GM21515 (cell line): ENCODE results near the gene VPS13D.
"Not testable (repeated sequence)": the region's sequence is repeated elsewhere in the genome, so short reads cannot be mapped to it uniquely, and the experiment has no call there.

Source experiments
- ATAC-seq: cut with Tn5 transposase; IDR thresholded peaks from one replicate; pipeline ENCODE4 v1.9.1; 2021; ENCODE audit not compliant: unreplicated experiment

VPS13D gene

DNA sequence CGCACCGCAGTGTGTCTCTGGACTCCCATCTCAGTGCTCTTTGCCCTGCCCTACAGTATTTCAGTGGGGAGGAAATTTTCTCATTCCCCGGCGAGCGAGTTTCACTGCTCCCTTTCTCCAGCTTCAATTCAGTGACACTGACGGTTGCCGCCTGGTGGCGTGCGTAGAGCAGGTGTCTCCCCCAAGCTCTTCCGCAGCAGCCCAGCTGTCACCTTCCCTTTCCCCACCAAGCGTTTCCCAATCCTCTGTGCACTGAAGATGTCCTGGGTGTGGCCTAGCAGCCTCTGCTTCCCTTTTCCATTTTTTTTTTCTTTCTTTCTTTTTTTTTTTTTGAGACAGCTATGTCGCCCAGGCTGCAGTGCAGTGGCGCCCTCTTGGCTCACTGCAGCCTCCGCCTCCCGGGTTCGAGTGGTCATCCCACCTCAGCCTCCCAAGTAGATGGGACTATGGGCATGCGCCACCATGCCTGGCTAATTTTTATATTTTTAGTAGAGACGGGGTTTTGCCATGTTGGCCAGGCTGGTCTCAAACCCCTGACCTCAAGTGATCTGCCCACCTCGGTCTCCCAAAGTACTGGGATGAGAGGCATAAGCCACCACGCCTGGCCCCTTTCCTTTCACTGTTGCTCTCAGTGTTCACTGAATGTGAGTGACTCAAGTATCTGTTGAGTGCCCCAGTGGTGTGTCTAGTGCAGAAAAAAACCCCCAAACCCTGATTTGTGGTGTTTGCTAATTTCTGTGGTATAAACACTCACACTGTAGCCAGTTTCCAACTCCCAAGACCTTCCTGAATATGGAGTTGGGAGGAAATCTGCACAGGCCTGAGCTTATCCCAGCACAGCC is 33.0 kb upstream of the VPS13D start:
- no peak for ATAC-seq

DNA sequence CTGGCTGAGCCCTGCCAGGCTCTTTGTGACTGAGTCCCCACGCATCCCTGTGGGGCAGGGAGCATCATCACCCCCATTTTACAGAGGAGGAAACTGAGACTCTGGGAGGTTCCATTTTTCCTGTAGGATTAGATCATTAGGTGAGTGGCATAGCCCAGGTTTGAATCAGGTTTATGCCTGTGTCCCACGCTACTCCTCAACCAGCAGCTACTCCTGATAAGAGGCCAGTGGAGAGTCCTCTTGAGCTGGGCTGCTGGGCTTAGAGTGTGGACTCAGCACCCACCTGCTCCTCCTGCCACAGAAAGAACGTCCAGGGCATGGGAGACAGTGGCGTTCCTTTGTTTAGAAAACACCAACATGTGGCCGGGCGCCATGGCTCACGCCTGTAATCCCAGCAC is 32.3 kb upstream of the VPS13D start:
- no peak for ATAC-seq

DNA sequence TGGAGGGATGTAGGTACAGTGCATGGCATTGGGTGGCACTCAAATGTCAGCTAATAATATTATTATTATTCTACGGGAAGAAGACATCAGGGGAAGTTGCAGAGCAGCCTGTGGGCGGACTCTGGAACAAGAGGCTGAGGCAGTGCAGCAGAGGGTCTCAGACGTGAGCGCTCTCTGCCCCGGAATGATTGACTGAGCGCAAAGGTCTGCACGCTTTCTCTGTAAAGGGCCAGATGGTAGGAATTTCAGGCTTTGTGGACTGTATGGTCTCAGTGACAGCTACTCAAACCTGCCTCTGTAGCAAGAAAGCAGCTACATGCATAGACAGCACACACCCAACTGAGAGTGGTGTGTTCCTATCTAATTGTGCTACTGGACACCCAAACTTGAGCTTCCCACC is 29.6 kb upstream of the VPS13D start:
- no peak for ATAC-seq

DNA sequence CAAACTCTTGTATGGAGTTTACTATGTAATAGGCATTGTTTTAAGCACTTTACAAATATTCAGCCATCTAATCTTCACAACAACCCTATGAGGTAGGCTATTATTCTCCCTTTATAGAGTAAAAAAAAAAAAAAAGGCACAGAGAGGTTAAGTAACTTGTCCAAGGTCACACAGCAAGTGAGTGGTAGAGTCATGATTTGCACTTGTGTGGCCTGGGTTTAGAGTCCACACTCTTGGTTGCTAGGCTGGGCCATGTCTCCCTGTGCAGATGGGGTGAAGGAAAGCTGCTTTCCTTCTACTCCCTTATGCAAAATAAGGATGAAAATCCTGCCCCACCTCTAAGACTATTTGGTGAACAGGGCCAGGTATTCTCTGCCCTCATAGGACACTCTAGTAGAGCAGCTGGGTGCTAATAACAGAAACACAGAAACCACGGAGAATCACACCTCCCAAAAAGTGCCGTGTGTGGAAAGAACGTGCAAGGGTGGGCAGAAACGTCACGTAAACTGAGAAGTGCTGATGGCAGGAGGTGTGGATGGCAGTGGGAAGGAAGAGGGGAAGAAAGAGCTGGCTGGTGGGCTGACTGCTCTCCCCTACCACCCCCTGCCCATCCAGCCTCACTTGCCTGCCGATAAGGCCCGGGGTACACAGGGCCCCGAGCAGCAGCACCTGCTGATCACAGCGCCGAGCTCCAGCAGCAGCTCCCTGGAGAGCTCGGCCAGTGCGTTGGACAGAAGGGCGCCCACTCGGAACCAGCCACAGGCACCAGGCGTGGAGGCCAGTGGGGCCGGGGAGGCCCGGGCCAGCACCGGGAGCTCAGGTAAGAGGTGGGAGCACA is 28.3 kb upstream of the VPS13D start:
- no peak for ATAC-seq

DNA sequence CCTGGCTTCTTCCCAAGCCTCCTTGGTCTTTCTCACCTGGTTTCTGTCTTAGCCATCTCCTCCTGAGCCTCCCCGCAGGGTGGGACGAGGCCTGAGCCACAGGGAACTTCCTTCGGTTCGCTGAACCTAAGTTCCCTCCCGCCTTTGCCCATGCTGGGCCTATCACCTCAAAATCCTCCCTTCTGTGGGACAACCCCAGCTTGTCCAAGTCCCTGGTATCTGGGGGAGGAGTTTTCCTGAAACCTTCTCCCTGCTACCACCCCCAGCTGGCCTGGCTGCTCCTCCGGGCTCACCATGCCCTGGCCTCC is 27.7 kb upstream of the VPS13D start:
- ATAC-seq, result no peak

DNA sequence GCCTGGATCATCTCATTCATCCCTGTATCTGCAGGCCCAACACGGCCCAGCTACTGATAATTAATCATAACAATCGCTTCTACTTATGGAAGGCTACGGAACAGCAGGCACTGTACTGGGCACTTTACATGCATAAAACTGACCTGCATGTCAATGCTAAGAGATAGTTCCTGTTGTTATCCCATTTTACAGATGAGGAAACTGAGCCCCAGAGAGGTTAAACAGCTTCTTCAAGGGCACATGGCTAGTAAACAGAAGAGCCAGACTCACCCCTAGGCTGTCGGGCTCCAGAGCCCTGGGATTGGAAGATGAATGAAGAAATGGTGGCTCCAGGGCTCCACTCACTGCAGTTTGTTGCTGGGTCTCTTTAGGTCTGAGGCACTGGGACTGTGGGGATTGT is 27.3 kb upstream of the VPS13D start:
- ATAC-seq, result no peak

DNA sequence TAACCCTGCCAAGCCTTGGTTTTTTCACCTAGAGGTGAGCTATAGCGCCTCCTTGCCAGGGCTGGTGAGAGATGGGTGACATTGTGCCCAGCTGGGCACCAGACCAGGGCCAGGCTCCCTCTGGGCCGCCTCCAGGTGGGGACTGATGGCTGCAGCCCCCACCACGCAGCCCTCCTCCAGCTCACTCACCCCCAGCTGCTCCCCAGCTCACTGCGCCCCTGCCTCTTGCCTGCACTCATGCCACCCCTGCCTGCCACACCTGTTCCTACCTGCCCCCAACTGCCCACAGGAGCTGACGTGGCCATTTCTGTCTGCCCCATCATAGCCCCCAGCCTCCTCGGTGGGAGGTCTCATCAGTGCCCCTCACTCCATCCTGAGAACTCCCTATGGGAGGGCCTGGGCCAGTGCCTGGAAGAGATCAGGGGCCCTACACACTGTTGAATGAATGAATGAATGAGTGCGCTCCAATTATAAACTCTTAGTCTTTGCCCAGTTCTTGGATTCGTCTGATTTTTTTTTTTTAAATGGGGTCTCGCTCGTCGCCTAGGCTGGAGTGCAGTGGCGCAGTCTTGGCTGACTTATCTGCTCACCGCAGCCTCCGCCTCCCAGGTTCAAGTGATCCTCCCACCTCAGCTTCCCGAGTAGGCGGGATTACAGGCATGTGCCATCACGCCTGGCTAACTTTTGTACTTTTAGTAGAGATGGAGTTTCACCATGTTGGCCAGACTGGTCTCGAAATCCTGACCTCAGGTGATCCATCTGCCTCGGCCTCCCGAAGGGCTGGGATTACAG is 26.4 kb upstream of the VPS13D start:
- no peak for ATAC-seq

DNA sequence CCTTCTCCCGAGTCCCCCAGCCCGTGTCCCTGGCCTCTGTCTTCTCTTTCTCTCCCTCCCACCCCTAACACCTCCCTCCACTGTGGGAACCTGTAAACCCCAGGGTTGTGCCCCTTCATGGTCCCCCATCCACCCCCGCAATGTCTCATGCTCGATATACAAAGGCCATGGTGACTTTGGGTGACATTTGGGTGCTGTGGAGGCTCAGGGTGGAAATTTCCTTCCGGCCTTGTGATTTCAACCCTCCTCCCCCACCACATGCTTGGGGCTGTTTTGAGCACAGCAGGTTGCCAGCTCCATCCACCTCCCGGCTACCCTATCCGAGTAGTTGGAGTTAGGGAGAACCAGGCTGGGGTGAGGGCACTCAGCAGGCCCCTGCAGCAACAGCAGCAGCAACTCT is 25.7 kb upstream of the VPS13D start:
- no peak for ATAC-seq

DNA sequence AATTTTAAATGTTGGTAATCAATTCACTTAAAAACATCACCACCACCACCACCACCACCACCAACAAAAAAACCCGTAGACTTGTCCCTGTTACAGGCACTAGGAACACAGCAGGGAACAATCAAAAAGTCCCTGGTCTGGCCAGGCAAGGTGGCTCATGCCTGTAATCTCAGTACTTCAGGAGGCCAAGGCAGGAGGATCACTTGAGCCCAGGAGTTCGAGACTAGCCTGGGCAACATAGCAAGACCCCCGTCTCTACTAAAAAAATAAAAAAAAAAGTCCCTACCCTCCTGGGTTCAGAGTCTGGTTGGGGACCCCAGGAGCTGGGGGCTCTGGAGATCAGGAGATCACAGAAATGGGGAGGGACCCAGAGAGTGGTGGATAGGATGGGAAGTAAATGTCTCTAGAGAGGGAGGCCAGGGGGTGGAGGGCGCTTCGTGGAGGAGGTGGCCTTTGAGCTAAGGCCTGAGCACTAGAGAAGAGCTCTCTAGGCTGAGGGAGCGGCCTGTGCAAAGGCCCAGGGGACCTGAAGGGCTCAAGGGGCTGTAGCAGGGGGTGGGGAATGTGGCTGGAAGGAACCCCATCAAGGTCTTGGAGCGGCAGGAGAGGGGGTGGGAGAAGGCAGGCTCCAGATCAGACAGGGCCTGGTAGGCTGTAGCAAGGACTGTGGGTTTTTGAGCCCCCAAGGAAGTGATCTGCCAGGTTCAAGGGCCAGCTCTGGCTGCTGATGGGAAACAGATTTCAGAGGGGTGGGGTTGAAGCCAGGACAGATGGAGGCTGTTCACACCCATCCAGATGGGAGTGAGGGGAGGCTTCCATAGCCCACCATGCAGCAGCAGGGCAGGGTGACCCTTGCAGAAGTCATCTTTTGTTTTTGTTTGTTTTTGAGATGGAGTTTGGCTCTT is 24.8 kb upstream of the VPS13D start:
- no peak for ATAC-seq

DNA sequence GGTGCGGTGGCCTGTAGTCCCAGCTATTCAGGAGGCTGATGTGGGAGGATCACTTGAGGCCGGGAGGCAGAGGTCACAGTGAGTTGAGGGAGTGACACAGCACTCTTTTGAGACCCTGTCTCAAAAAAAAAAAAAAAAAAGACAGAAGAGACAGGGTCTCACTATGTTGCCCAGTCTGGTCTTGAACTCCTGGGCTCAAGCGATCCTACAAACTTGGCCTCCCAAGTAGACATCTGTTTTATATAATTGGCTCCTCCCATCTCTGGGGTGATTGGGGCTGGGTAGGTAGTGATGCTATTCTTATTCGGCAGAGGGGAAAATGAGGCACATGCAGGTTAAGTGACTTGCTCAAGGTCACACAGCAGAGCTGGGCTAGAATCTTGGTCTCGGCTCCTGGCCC is 23.6 kb upstream of the VPS13D start:
- no peak for ATAC-seq

DNA sequence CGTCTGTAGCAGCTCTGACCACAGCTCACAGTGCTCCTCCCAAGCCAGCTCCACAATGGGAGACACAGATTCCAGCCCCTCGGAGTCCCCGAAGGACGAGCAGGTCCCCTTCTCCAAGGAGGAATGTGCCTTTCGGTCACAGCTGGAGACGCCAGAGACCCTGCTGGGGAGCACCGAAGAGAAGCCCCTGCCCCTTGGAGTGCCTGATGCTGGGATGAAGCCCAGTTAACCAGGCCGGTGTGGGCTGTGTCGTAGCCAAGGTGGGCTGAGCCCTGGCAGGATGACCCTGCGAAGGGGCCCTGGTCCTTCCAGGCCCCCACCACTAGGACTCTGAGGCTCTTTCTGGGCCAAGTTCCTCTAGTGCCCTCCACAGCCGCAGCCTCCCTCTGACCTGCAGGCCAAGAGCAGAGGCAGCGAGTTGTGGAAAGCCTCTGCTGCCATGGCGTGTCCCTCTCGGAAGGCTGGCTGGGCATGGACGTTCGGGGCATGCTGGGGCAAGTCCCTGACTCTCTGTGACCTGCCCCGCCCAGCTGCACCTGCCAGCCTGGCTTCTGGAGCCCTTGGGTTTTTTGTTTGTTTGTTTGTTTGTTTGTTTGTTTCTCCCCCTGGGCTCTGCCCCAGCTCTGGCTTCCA is 22.9 kb upstream of the VPS13D start:
- no peak for ATAC-seq

DNA sequence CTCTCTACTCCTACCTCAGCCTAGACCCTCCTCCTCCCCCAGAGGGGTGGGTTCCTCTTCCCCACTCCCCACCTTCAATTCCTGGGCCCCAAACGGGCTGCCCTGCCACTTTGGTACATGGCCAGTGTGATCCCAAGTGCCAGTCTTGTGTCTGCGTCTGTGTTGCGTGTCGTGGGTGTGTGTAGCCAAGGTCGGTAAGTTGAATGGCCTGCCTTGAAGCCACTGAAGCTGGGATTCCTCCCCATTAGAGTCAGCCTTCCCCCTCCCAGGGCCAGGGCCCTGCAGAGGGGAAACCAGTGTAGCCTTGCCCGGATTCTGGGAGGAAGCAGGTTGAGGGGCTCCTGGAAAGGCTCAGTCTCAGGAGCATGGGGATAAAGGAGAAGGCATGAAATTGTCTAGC is 21.6 kb upstream of the VPS13D start:
- no peak for ATAC-seq

DNA sequence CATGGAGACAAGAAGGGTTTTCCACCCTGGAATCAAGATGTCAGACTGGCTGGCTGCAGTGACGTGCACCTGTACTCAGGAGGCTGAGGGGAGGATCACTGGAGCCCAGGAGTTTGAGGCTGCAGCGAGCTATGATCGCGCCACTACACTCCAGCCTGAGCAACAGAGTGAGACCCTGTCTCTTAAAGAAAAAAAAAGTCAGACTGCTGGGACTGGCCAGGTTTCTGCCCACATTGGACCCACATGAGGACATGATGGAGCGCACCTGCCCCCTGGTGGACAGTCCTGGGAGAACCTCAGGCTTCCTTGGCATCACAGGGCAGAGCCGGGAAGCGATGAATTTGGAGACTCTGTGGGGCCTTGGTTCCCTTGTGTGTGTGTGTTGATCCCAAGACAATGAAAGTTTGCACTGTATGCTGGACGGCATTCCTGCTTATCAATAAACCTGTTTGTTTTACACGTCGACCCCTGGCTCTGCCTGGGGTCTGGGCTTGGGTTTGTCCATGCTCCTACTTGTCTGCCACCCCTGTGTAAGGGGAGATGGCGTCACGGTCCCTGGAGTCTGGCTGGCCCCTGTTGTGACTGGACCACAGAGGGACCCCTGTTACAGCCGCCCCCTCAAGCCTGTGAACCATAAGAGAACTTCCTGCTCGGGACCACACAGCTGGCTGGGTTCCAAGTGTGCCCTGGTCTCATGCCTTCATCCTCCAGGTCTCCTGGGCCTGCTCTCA is 20.9 kb upstream of the VPS13D start:
- no peak for ATAC-seq

DNA sequence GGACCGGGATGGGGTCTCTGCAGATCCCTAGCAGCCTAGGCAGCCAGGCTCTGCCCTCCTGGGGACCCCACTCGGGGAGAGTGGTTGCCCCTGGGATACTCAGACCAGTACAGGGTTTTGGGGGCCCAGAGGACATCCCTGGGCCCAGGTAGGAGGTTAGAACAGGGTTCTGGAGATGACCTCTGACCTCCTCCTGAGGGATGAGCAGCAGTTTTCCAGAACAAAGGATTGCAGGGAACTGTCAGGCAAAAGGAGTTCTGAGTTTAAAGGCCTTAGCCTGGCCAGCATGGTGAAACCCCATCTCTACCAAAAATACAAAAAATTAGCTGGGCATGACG is 20.4 kb upstream of the VPS13D start:
- ATAC-seq, result no peak

DNA sequence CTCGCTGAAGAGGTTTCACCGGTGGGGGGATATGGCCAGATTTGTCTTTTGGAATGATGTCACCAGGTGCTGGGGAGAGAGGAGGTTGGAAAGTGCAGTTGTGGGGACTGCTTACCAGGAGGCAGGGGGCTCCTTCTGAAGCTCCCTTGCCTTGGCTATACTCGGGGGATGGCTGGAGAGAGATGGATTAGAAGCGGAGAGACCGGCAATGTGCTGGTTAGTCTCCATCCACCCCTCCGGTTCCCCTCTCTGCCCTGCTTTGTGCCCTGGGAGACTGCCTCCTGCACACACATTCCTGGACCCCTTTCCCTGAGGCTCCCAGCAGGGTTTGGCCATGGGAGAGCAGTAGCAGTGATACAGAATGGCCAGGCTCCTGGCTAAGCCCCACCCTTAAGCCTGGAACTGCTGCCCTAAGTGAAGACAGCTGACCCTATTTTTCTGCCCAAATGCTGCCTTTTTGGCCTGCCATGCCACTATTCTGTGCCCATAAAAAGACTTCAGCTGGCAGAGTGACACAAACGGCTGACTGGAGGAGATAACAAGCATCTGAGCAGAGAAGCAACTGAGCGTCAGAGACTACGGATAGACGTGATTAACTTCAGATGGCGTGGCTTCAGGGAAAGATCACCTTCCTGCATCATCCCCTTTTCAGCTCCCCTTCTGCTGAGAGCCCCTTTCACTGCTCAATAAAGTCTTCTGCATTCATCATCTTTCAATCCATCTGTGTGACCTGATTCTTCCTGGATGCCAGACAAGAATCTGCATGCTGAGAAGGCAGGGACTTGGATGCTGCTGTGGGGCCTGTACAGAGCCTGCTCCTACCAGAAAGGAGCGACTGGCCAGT is 14.5 kb upstream of the VPS13D start:
- ATAC-seq, result no peak

DNA sequence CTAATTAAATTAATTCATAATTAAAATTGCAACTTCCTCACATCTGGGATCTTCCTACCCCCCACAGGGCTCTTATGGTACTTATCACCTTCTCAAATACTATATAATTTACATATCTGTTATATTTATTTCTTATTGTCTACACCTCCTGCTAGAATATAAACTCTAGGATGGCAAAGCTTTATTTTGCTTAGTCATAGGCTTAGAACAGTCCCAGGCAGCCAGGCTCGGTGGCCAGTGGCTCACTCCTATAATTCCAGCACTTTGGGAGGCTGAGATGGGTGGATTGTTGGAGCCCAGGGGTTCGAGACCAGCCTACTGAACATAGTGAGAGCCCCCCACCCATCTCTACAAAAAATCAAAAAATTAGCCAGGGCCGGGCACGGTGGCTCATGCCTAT is 10.0 kb upstream of the VPS13D start:
- ATAC-seq, result no peak

DNA sequence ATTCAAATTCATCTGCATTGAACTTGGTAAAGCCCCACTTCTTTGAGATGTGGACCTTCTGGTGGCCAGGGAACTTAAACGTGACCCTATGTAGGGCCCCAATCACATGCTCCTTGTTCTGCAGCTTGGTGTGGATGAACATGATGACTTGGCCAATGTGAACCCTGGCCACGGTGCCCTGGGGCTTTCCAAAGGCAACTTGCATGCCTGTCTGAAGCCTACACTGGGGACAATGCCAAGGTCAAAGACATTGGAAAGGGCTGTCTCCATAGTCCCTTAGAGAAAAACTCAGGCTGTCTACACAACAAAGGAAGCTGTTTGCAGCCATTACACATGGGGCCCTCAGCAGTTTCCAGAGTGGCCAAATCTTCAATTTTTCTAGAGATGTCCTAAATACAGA is 8.9 kb upstream of the VPS13D start:
- no peak for ATAC-seq

DNA sequence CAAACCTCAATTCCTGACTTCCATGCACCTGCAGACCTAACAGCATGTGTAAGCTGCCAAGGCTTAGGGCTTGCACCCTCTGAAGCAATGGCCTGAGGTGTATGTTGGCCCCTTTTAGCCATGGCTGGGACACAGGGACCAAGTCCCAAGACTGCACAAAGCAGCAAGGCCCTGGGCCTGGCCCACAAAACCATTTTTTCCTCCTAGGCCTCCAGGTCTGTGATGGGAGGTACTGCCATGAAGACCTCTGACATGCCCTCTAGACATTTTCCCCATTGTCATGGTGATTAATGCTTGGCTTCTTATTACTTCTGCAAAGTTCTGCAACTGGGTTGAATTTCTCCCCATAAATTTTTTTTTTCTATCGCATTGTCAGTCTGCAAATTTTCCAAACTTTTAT is 7.1 kb upstream of the VPS13D start:
- not testable (repeated sequence) for ATAC-seq

DNA sequence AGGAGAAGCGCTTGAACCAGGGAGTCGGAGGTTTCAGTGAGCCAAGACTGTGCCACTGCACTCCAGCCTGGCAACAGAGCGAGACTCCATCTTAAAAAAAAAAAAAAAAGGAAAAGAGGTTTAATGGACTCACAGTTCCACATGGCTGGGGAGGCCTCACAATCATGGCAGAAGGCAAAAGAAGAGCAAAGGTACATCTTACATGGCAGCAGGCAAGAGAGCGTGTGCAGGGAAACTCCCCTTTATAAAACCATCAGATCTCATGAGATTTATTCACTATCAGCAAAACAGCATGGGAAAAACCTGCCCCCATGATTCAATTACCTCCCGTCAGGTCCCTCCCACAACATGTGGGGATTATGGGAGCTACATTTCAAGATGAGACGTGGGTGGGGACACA is 5.7 kb upstream of the VPS13D start:
- not testable (repeated sequence) for ATAC-seq
